Measurements from ENCODE around the gene RAB11FIP3. TPM values are rescaled to one million over a fixed set of nuclear protein-coding genes. Genes with fewer than 3 reads are reported as not detected.
A peak's percentile ranks its signal among the peaks of the same experiment; 100 is the strongest.

Gene RAB11FIP3
- total RNA-seq, 1 experiment from 2014 or later = 35.8 TPM

GRCh38 chr16:519425-519824, 94.0 kb downstream of the RAB11FIP3 start:
- DNase-seq = no peak
- H3K27ac Mint-ChIP-seq (ENCODE audit: unreplicated experiment) = no peak overlapping the region
- no peaks in the 10 kb centered on the region for H3K27me3 Mint-ChIP-seq (ENCODE audit: insufficient read depth, unreplicated experiment)
- Histone ChIP-seq H3K36me3 (ENCODE audit: control insufficient read depth, insufficient read depth, low read length) (no peaks in the 10 kb centered on the region), H3K9me3 (no peaks in the 10 kb centered on the region), H3K27me3 (replicated peaks; ENCODE audit: control insufficient read depth, insufficient read depth, low read length) (no peaks in the 10 kb centered on the region), H3K4me1 (no peaks in the 10 kb centered on the region), H3K4me3 (ENCODE audit: low read depth, low read length) (no peak overlapping the region)
- CTCF ChIA-PET = no interaction called here
- H3K4me1 Mint-ChIP-seq (ENCODE audit: low read depth, unreplicated experiment) = no peaks in the 10 kb centered on the region
- no TSS peak for BruUV-seq (replicated peaks)
- H3K36me3 Mint-ChIP-seq (ENCODE audit: insufficient read depth, unreplicated experiment) = peaks cover 30% of the 10 kb centered on the region
- no peak for TF ChIP-seq CTCF (IDR thresholded peaks at IDR 0.05; ENCODE audit: insufficient read depth in 1 of 2, low read depth in 1 of 2, low read length in 1 of 2, severe bottlenecking in 1 of 2, unreplicated experiment in 1 of 2)
- POLR2A ChIA-PET = no interaction called here
- H3K4me3 Mint-ChIP-seq (ENCODE audit: unreplicated experiment) = no peak overlapping the region
- intact Hi-C loops (cut with micrococcal nuclease; ENCODE audit: unreplicated experiment) = no loop called here
- H3K9me3 Mint-ChIP-seq (ENCODE audit: unreplicated experiment) = no peaks in the 10 kb centered on the region

- DNase-seq = no peak
- no peak overlapping the region for H3K4me3 Mint-ChIP-seq (ENCODE audit: unreplicated experiment)
- TF ChIP-seq CTCF (IDR thresholded peaks at IDR 0.05; ENCODE audit: insufficient read depth in 1 of 2, low read depth in 1 of 2, low read length in 1 of 2, severe bottlenecking in 1 of 2, unreplicated experiment in 1 of 2) = no peak
- intact Hi-C loops (cut with micrococcal nuclease; ENCODE audit: unreplicated experiment) = no loop called here
- Histone ChIP-seq H3K36me3 (ENCODE audit: control insufficient read depth, insufficient read depth, low read length) (no peaks in the 10 kb centered on the region), H3K4me1 (no peaks in the 10 kb centered on the region), H3K9me3 (no peaks in the 10 kb centered on the region), H3K4me3 (ENCODE audit: low read depth, low read length) (no peak overlapping the region), H3K27me3 (replicated peaks; ENCODE audit: control insufficient read depth, insufficient read depth, low read length) (no peaks in the 10 kb centered on the region)
- H3K9me3 Mint-ChIP-seq (ENCODE audit: unreplicated experiment) = no peaks in the 10 kb centered on the region
- CTCF ChIA-PET = no interaction called here
- BruUV-seq (replicated peaks) = no TSS peak
- POLR2A ChIA-PET = no interaction called here
- H3K27ac Mint-ChIP-seq (ENCODE audit: unreplicated experiment) = no peak overlapping the region
- H3K36me3 Mint-ChIP-seq (ENCODE audit: insufficient read depth, unreplicated experiment) = peaks cover 26% of the 10 kb centered on the region
- no peaks in the 10 kb centered on the region for H3K4me1 Mint-ChIP-seq (ENCODE audit: low read depth, unreplicated experiment)
- H3K27me3 Mint-ChIP-seq (ENCODE audit: insufficient read depth, unreplicated experiment) = no peaks in the 10 kb centered on the region
Measured at GRCh38 chr16:519841-520687, 94.6 kb downstream of the RAB11FIP3 start.

GRCh38 chr16:520847-521246, 95.4 kb downstream of the RAB11FIP3 start:
- no peak for DNase-seq
- Histone ChIP-seq H3K4me3 (ENCODE audit: low read depth, low read length) (no peak overlapping the region), H3K4me1 (peaks cover 4% of the 10 kb centered on the region), H3K9me3 (no peaks in the 10 kb centered on the region), H3K27me3 (replicated peaks; ENCODE audit: control insufficient read depth, insufficient read depth, low read length) (no peaks in the 10 kb centered on the region), H3K36me3 (ENCODE audit: control insufficient read depth, insufficient read depth, low read length) (0 out of 2 replicates have a peak, but pooled peaks cover under 1% of the 10 kb centered on the region)
- TF ChIP-seq CTCF (IDR thresholded peaks at IDR 0.05; ENCODE audit: insufficient read depth in 1 of 2, low read depth in 1 of 2, low read length in 1 of 2, severe bottlenecking in 1 of 2, unreplicated experiment in 1 of 2) = no peak
- Mint-ChIP-seq H3K27ac (ENCODE audit: unreplicated experiment) (no peak overlapping the region), H3K4me3 (ENCODE audit: unreplicated experiment) (no peak overlapping the region), H3K9me3 (ENCODE audit: unreplicated experiment) (no peaks in the 10 kb centered on the region), H3K36me3 (ENCODE audit: insufficient read depth, unreplicated experiment) (peaks cover 34% of the 10 kb centered on the region), H3K4me1 (ENCODE audit: low read depth, unreplicated experiment) (no peaks in the 10 kb centered on the region), H3K27me3 (ENCODE audit: insufficient read depth, unreplicated experiment) (no peaks in the 10 kb centered on the region)
- BruUV-seq (replicated peaks) = TSS peak; percentile 27
- ChIA-PET POLR2A (no interaction called here), CTCF (no interaction called here)
- intact Hi-C loops (cut with micrococcal nuclease; ENCODE audit: unreplicated experiment) = no loop called here

All from Caco-2 (cell line).